22Rv1 (cell line): Measurements from ENCODE around the gene UBASH3A.

Experiments used
- ZFX ChIP-seq: fragments of 450-650 bp; IDR thresholded peaks from 2 replicates; pipeline ENCODE4 v1.6.1; 2017; ENCODE audit warnings: antibody characterized with exemption, borderline replicate concordance
- TF ChIP-seq, protein P1 (sequence below): fragments of 450-650 bp; IDR thresholded peaks from 2 replicates; pipeline ENCODE4 v1.5.1; 2017; ENCODE audit warnings: mild to moderate bottlenecking

DNA sequence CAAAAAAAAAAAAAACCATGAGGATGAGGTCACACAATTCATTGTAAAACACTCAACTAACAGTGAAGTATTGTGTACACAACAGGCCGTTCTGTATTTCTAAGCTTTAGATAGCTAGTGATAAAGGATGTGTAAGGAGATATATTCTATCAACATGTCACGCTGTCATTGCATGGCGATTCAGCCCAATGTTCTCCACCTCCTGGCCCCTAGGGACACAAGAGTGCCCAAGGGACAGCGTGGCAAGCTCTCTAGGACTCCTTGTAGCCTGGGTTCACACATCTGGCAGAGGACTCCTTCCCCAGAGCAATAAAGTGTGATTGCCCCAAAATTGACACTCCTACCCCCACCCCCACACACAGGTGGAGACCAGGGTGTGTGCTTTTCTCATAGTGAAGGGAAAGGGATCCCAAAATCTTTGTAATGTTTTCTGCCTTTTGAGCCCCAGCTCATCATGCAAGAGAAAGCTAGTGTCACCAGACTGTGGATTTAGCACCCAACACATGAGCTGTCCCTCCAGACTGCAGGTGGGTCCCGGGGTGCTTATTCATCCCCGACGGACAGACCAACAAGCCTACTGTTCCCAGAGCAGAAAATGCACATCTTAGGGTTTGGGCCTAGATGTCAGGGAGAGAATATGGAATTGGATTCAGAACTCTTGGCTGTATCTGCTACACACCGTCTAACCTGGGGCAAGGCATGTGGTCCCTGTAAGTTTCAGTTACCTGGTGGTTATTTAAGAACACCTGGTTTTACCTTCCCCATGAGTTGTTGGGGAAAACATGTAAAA lies 19.4 kb upstream of the UBASH3A start:
- TF ChIP-seq, protein P1, sequence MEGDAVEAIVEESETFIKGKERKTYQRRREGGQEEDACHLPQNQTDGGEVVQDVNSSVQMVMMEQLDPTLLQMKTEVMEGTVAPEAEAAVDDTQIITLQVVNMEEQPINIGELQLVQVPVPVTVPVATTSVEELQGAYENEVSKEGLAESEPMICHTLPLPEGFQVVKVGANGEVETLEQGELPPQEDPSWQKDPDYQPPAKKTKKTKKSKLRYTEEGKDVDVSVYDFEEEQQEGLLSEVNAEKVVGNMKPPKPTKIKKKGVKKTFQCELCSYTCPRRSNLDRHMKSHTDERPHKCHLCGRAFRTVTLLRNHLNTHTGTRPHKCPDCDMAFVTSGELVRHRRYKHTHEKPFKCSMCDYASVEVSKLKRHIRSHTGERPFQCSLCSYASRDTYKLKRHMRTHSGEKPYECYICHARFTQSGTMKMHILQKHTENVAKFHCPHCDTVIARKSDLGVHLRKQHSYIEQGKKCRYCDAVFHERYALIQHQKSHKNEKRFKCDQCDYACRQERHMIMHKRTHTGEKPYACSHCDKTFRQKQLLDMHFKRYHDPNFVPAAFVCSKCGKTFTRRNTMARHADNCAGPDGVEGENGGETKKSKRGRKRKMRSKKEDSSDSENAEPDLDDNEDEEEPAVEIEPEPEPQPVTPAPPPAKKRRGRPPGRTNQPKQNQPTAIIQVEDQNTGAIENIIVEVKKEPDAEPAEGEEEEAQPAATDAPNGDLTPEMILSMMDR: no peak
- TF ChIP-seq ZFX: no peak
